Mesendoderm (in vitro differentiated cells): ENCODE measurements around the gene SCRG1.

Experiments used
- DNase-seq: peaks from one replicate; pipeline ENCODE4 v3.0.0; 2013
- H2AK5ac ChIP-seq: 2 replicates; pipeline ENCODE4 v1.6.1; 2013; ENCODE audit warnings: low read length, inconsistent platforms
- H2BK120ac ChIP-seq: 2 replicates; pipeline ENCODE4 v1.6.1; 2013; ENCODE audit warnings: low read depth, mild to moderate bottlenecking, low read length, moderate library complexity, mixed read lengths
- H2BK15ac ChIP-seq: replicated peaks from 2 replicates; pipeline ENCODE4 v1.6.1; 2013; ENCODE audit warnings: low read depth, mild to moderate bottlenecking, moderate library complexity
- H2BK5ac ChIP-seq: 2 replicates; pipeline ENCODE4 v1.6.1; 2013; ENCODE audit warnings: low read length, inconsistent platforms
- H3K18ac ChIP-seq: 2 replicates; pipeline ENCODE4 v1.6.1; 2013; ENCODE audit warnings: mild to moderate bottlenecking, low read length, mixed read lengths
- H3K23ac ChIP-seq: one replicate; pipeline ENCODE4 v1.6.1; 2013; ENCODE audit warnings: low read length
- H3K27ac ChIP-seq: 2 replicates; pipeline ENCODE4 v1.5.1; 2013; ENCODE audit warnings: low read depth, mild to moderate bottlenecking, inconsistent platforms, low read length, moderate library complexity
- H3K27me3 ChIP-seq: 2 replicates; pipeline ENCODE4 v1.6.1; 2013; ENCODE audit warnings: low read length, control low read depth, mild to moderate bottlenecking, inconsistent platforms; ENCODE audit not compliant: insufficient read depth, poor library complexity
- H3K36me3 ChIP-seq: 2 replicates; pipeline ENCODE4 v1.6.1; 2013; ENCODE audit warnings: low read length, inconsistent platforms; ENCODE audit not compliant: control insufficient read depth, insufficient read depth
- H3K4ac ChIP-seq: one replicate; pipeline ENCODE4 v1.6.1; 2013; ENCODE audit warnings: low read depth, mild to moderate bottlenecking, low read length, moderate library complexity
- H3K4me1 ChIP-seq: 2 replicates; pipeline ENCODE4 v1.6.1; 2013; ENCODE audit warnings: low read depth, low read length, inconsistent platforms; ENCODE audit not compliant: control insufficient read depth
- H3K4me2 ChIP-seq: 2 replicates; pipeline ENCODE4 v1.6.1; 2013; ENCODE audit warnings: low read length
- H3K4me3 ChIP-seq: 2 replicates; pipeline ENCODE4 v1.5.1; 2013; ENCODE audit warnings: mild to moderate bottlenecking, low read length
- H3K56ac ChIP-seq: one replicate; pipeline ENCODE4 v1.6.1; 2013; ENCODE audit warnings: low read length
- H3K79me1 ChIP-seq: 2 replicates; pipeline ENCODE4 v1.6.1; 2013; ENCODE audit warnings: low read length, inconsistent platforms
- H3K79me2 ChIP-seq: 2 replicates; pipeline ENCODE4 v1.6.1; 2013; ENCODE audit warnings: mild to moderate bottlenecking, low read length; ENCODE audit not compliant: control insufficient read depth, insufficient read depth
- H3K9ac ChIP-seq: 2 replicates; pipeline ENCODE4 v1.6.1; 2013; ENCODE audit warnings: low read length, inconsistent platforms
- H4K5ac ChIP-seq: one replicate; pipeline ENCODE4 v1.6.1; 2013; ENCODE audit warnings: low read length
- H4K8ac ChIP-seq: one replicate; pipeline ENCODE4 v1.6.1; 2013; ENCODE audit warnings: low read depth, mild to moderate bottlenecking, control low read depth, low read length, moderate library complexity
- WGBS: extraction: QIAGEN DNeasy Blood & Tissue Kit; methylation state at CpG from one replicate; pipeline ENCODE4 v1.1.7; 2013; ENCODE audit warnings: low lambda C conversion rate, missing lambda C conversion rate; ENCODE audit not compliant: insufficient coverage; ENCODE audit errors: extremely low coverage; 5-methylcytosine and 5-hydroxymethylcytosine counted together

SCRG1 gene

GRCh38 chr4:173405840-173406606, 7.1 kb upstream of the SCRG1 start:
- Histone ChIP-seq H3K4me1 (no peaks in the 10 kb centered on the region), H3K56ac (no peak overlapping the region), H3K4me2 (no peak overlapping the region), H4K8ac (no peak overlapping the region), H3K79me2 (no peaks in the 10 kb centered on the region), H2BK120ac (no peak overlapping the region), H2BK5ac (no peak overlapping the region), H3K27me3 (no peaks in the 10 kb centered on the region), H3K27ac (no peak overlapping the region), H3K18ac (no peak overlapping the region), H3K23ac (no peak overlapping the region), H3K4me3 (no peak overlapping the region), H3K9ac (no peak overlapping the region), H2AK5ac (no peak overlapping the region), H3K4ac (no peak overlapping the region), H3K36me3 (no peaks in the 10 kb centered on the region), H2BK15ac (no peak overlapping the region), H4K5ac (no peak overlapping the region), H3K79me1 (no peaks in the 10 kb centered on the region)
- no CpG with 5 or more reads among the region's 4 CpGs for WGBS
- DNase-seq, result no peak

- no peak overlapping the region for H3K4me2 ChIP-seq
- no peak overlapping the region for H4K5ac ChIP-seq
- H2BK15ac ChIP-seq, result no peak overlapping the region
- no peak overlapping the region for H3K56ac ChIP-seq
- no peak overlapping the region for H3K18ac ChIP-seq
- no peaks in the 10 kb centered on the region for H3K27me3 ChIP-seq
- H3K4me3 ChIP-seq, result no peak overlapping the region
- H3K79me2 ChIP-seq, result no peaks in the 10 kb centered on the region
- H3K4me1 ChIP-seq, result no peaks in the 10 kb centered on the region
- H2AK5ac ChIP-seq, result no peak overlapping the region
- DNase-seq, result no peak
- no peak overlapping the region for H2BK5ac ChIP-seq
- H4K8ac ChIP-seq, result no peak overlapping the region
- no peak overlapping the region for H3K9ac ChIP-seq
- WGBS, result no CpG with 5 or more reads among the region's 3 CpGs
- no peaks in the 10 kb centered on the region for H3K36me3 ChIP-seq
- no peak overlapping the region for H3K27ac ChIP-seq
- no peaks in the 10 kb centered on the region for H3K79me1 ChIP-seq
- no peak overlapping the region for H3K4ac ChIP-seq
- H3K23ac ChIP-seq, result no peak overlapping the region
- H2BK120ac ChIP-seq, result no peak overlapping the region
Observed at GRCh38 chr4:173404296-173404865, 5.5 kb upstream of the SCRG1 start.

GRCh38 chr4:173403051-173403450, 4.1 kb upstream of the SCRG1 start:
- H3K4me2 ChIP-seq, result no peak overlapping the region
- no peak overlapping the region for H3K9ac ChIP-seq
- no peaks in the 10 kb centered on the region for H3K79me2 ChIP-seq

GRCh38 chr4:173401063-173401462, 2.1 kb upstream of the SCRG1 start:
- H2AK5ac ChIP-seq, result no peak overlapping the region
- H3K27ac ChIP-seq, result no peak overlapping the region
- no peak for DNase-seq
- H3K4me2 ChIP-seq, result no peak overlapping the region
- no peak overlapping the region for H3K23ac ChIP-seq
- H3K36me3 ChIP-seq, result no peaks in the 10 kb centered on the region
- H3K79me2 ChIP-seq, result no peaks in the 10 kb centered on the region
- no CpG with 5 or more reads among the region's 4 CpGs for WGBS
- H3K9ac ChIP-seq, result no peak overlapping the region
- H2BK15ac ChIP-seq, result no peak overlapping the region
- no peak overlapping the region for H4K5ac ChIP-seq
- H3K18ac ChIP-seq, result no peak overlapping the region
- H2BK120ac ChIP-seq, result no peak overlapping the region
- H3K4ac ChIP-seq, result no peak overlapping the region
- H4K8ac ChIP-seq, result no peak overlapping the region
- H3K56ac ChIP-seq, result no peak overlapping the region
- no peaks in the 10 kb centered on the region for H3K79me1 ChIP-seq
- no peaks in the 10 kb centered on the region for H3K4me1 ChIP-seq
- no peaks in the 10 kb centered on the region for H3K27me3 ChIP-seq
- no peak overlapping the region for H2BK5ac ChIP-seq
- H3K4me3 ChIP-seq, result no peak overlapping the region

More at GRCh38 chr4:173403051-173403450, 4.1 kb upstream of the SCRG1 start:
- no peaks in the 10 kb centered on the region for H3K27me3 ChIP-seq
- H2BK5ac ChIP-seq, result no peak overlapping the region
- no peak overlapping the region for H2AK5ac ChIP-seq
- H3K27ac ChIP-seq, result no peak overlapping the region
- WGBS, result no CpG with 5 or more reads among the region's 2 CpGs
- H3K4ac ChIP-seq, result no peak overlapping the region
- no peaks in the 10 kb centered on the region for H3K36me3 ChIP-seq
- no peak overlapping the region for H4K8ac ChIP-seq
- no peak overlapping the region for H3K23ac ChIP-seq
- no peak overlapping the region for H2BK15ac ChIP-seq
- H3K18ac ChIP-seq, result no peak overlapping the region
- H4K5ac ChIP-seq, result no peak overlapping the region
- H3K4me1 ChIP-seq, result no peaks in the 10 kb centered on the region
- peak; percentile 72 for DNase-seq
- H3K56ac ChIP-seq, result no peak overlapping the region
- H3K4me3 ChIP-seq, result no peak overlapping the region
- H2BK120ac ChIP-seq, result no peak overlapping the region
- H3K79me1 ChIP-seq, result no peaks in the 10 kb centered on the region

- no peak overlapping the region for H4K5ac ChIP-seq
Observed at GRCh38 chr4:173398220-173398619, 696 bp downstream of the SCRG1 start.

GRCh38 chr4:173397604-173398003, 1.3 kb downstream of the SCRG1 start:
- no peak overlapping the region for H3K9ac ChIP-seq
- H2AK5ac ChIP-seq, result no peak overlapping the region
- H3K27me3 ChIP-seq, result no peaks in the 10 kb centered on the region
- H3K23ac ChIP-seq, result no peak overlapping the region
- no peak for DNase-seq
- H3K4ac ChIP-seq, result no peak overlapping the region
- H3K79me2 ChIP-seq, result no peaks in the 10 kb centered on the region
- H2BK120ac ChIP-seq, result no peak overlapping the region
- H3K4me3 ChIP-seq, result no peak overlapping the region
- H3K18ac ChIP-seq, result no peak overlapping the region
- no peak overlapping the region for H3K27ac ChIP-seq
- no CpG with 5 or more reads among the region's 1 CpG for WGBS
- H4K5ac ChIP-seq, result no peak overlapping the region
- no peaks in the 10 kb centered on the region for H3K36me3 ChIP-seq
- H3K4me2 ChIP-seq, result no peak overlapping the region
- no peak overlapping the region for H2BK15ac ChIP-seq
- H4K8ac ChIP-seq, result peak overlapping the region; percentile 39
- no peak overlapping the region for H2BK5ac ChIP-seq
- no peaks in the 10 kb centered on the region for H3K4me1 ChIP-seq
- H3K56ac ChIP-seq, result no peak overlapping the region
- no peaks in the 10 kb centered on the region for H3K79me1 ChIP-seq

More at GRCh38 chr4:173398220-173398619, 696 bp downstream of the SCRG1 start:
- H3K27me3 ChIP-seq, result no peaks in the 10 kb centered on the region
- DNase-seq, result no peak
- no peak overlapping the region for H3K23ac ChIP-seq
- no peak overlapping the region for H2BK120ac ChIP-seq
- no peak overlapping the region for H3K4ac ChIP-seq
- H3K4me1 ChIP-seq, result no peaks in the 10 kb centered on the region
- H3K56ac ChIP-seq, result no peak overlapping the region
- no peak overlapping the region for H3K9ac ChIP-seq
- no peak overlapping the region for H3K27ac ChIP-seq
- H3K4me3 ChIP-seq, result no peak overlapping the region
- no peak overlapping the region for H2AK5ac ChIP-seq
- no peaks in the 10 kb centered on the region for H3K79me2 ChIP-seq
- no peaks in the 10 kb centered on the region for H3K79me1 ChIP-seq
- no peak overlapping the region for H2BK15ac ChIP-seq
- no peaks in the 10 kb centered on the region for H3K36me3 ChIP-seq
- no peak overlapping the region for H3K4me2 ChIP-seq
- H3K18ac ChIP-seq, result no peak overlapping the region
- no peak overlapping the region for H2BK5ac ChIP-seq
- H4K8ac ChIP-seq, result no peak overlapping the region
